Measurements from ENCODE around the gene COX6B2.

Gene COX6B2

DNA sequence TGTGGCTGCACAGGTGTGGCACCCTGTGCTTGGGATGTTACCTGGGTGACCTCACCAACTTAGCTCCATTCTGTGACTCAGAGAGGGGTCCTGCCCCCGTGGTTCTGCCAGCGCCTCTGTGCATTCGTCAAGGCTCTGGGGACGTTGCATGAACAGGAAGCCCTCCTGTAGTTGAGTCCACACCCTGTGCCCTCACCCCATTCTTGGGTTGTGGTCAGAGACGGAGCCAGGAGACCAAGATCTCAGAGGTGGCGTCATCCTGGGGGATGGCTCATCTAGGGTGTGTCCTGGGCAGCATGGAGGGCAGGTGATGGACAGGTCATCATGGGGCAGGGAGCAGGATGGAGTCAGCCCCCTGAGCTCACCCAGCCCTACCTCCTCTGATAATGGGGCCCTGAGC is 2.5 kb downstream of the COX6B2 start (continued):
- TF ChIP-seq, protein P1, sequence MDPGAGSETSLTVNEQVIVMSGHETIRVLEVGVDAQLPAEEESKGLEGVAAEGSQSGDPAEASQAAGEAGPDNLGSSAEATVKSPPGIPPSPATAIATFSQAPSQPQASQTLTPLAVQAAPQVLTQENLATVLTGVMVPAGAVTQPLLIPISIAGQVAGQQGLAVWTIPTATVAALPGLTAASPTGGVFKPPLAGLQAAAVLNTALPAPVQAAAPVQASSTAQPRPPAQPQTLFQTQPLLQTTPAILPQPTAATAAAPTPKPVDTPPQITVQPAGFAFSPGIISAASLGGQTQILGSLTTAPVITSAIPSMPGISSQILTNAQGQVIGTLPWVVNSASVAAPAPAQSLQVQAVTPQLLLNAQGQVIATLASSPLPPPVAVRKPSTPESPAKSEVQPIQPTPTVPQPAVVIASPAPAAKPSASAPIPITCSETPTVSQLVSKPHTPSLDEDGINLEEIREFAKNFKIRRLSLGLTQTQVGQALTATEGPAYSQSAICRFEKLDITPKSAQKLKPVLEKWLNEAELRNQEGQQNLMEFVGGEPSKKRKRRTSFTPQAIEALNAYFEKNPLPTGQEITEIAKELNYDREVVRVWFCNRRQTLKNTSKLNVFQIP (CRISPR knock-in tag; IDR thresholded peaks at IDR 0.05; ENCODE audit: borderline replicate concordance, low read depth): no peak

DNA sequence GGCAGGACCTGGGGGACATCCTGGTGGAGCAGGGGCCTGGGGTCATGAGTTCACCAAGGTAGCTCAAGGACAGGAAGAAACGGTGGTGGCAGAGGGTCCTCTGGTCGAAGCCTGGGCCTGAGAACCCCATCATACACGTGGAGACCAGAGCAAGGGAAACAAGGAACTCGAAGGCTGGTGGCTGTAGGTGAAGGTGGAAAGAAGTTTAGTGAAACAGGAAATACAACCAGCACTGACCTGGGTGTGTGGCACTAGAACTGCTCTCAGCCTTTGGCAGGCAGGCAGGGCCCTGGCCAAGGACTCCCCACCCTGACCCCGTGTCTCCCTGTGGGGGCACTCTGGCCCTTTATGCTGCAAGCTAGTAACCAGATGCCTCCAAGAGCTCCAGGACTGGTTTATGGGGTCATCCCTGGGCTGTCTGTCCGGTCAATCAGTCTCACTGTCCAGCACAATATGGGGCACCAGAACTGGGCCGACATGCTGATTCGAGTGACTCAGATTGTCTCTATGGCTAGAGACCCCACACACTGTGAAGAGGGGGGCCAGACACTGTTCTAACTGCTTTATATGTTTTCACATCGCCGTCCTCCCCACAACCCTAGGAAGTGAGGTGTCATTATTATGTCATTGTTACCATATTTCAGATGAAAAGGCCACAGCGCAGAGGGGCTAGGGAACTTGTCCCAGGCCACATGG is 3.8 kb downstream of the COX6B2 start:
- no peak for ATAC-seq
- no peak for TF ChIP-seq ZFP30 (CRISPR knock-in tag; IDR thresholded peaks at IDR 0.05)

DNA sequence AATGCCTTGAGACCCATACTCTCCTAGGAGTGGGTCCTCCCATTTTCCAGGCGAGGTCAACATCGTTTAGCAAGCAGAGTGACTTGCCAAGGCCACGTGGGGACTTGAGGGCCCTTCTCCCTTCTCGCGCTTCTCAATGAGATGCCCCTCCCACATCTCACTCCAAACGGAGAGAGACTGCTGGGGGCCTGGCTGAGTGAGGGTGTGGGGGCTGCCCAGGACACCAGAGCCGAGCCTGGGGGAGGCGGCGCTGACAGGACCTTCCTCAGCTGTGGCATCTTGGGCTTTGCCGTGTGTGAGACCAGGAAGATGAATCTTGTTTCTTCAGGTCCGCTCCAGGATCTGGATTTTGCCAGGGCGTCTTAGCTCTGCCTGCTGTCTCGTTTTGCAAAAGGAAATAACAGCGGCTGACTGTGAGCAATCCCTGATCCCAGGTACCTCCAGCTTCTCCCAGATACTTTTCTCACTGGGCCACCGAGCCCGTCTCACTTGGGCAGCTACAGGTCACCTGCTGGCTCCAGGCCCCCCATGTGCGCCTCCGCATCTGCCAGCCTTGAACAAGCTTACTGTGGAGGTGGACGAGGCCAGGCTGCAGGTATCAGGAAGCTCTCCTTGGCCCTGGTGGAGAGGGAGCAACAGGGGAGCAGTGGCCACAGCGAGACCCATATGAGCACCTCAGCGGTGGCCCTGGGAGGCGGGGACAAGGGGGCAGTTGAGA is 6.0 kb downstream of the COX6B2 start:
- TF ChIP-seq RARB (CRISPR knock-in tag; IDR thresholded peaks at IDR 0.05) (no peak), OSR1 (CRISPR knock-in tag; IDR thresholded peaks at IDR 0.05) (no peak), ARNTL (CRISPR knock-in tag; IDR thresholded peaks at IDR 0.05; ENCODE audit: borderline replicate concordance, low read depth) (no peak), SNAI2 (CRISPR knock-in tag; IDR thresholded peaks at IDR 0.05) (no peak)
- TF ChIP-seq, protein P2, sequence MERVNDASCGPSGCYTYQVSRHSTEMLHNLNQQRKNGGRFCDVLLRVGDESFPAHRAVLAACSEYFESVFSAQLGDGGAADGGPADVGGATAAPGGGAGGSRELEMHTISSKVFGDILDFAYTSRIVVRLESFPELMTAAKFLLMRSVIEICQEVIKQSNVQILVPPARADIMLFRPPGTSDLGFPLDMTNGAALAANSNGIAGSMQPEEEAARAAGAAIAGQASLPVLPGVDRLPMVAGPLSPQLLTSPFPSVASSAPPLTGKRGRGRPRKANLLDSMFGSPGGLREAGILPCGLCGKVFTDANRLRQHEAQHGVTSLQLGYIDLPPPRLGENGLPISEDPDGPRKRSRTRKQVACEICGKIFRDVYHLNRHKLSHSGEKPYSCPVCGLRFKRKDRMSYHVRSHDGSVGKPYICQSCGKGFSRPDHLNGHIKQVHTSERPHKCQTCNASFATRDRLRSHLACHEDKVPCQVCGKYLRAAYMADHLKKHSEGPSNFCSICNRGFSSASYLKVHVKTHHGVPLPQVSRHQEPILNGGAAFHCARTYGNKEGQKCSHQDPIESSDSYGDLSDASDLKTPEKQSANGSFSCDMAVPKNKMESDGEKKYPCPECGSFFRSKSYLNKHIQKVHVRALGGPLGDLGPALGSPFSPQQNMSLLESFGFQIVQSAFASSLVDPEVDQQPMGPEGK (CRISPR knock-in tag; IDR thresholded peaks at IDR 0.05; ENCODE audit: borderline replicate concordance): no peak
- no peak for ATAC-seq

DNA sequence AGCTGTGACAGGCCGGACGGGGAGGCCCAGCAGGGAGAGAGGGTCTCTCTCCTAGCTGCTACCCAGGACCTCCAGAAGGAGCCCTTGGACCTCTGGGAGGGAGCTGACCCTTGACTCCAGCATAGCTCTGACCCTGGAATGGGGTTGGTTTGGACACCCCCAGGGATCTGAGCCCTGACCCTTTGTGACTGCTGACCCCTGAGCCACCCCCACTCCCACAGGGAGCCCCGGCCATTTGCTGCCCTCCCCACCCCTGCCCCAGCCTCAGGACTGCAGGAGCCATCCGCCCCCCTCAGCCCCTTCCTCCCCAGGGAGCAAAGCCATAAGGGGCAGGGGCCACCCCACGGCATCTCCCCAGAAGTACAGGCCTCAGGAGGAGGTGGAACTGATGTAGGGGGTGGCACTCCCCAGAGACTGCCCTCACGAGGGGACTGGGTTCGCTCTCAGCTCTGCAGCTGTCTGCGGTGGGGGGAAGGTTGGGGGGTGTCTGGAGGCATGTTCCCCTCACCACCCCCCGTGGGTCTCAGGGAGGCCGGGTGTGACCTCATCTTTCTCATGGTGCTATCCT is 7.0 kb downstream of the COX6B2 start:
- TF ChIP-seq SNAI2 (CRISPR knock-in tag; IDR thresholded peaks at IDR 0.05): no peak
- no peak for ATAC-seq

DNA sequence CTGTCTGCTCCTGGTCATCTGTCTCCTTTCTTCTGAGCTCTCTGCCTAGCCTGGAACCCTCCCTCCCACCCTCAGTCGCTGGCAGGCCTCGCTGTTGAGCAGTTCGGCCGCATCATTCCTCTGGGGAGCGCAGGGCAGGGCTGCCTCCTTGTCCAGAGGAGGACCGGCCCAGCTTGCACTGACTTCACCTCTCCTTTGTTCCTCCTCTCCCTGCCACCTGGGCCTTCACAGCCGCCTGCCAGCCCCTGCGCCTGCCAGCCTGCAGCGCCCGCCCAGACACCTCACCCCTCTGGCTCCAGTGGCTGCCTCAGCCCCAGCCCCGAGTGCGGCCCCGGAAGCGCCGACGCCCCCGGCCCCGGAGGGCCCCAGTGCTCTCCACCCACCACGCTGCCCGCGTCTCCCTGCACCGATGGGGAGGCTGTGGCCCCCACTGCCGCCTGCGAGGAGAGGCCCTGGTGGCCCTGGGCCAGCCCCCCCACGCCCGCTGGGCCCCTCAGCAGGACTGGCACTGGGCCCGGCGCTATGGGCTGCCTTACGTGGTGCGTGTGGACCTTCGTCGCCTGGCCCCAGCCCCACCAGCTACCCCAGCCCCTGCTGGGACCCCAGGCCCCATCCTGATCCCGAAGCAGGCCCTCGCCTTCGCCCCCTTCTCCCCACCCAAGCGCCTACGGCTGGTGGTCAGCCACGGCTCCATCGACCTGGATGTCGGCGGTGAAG is 7.6 kb downstream of the COX6B2 start:
- ATAC-seq: no peak
- TF ChIP-seq SNAI2 (CRISPR knock-in tag; IDR thresholded peaks at IDR 0.05) (no peak), ZNF8 (CRISPR knock-in tag; IDR thresholded peaks at IDR 0.05) (no peak), RARB (CRISPR knock-in tag; IDR thresholded peaks at IDR 0.05) (no peak), PPARA (CRISPR knock-in tag; IDR thresholded peaks at IDR 0.05; ENCODE audit: borderline replicate concordance) (no peak), GLIS3 (CRISPR knock-in tag; IDR thresholded peaks at IDR 0.05) (no peak), TOX (CRISPR knock-in tag; IDR thresholded peaks at IDR 0.05; ENCODE audit: borderline replicate concordance) (no peak), ZNF70 (CRISPR knock-in tag; IDR thresholded peaks at IDR 0.05) (no peak)
- TF ChIP-seq, protein P2 (CRISPR knock-in tag; IDR thresholded peaks at IDR 0.05; ENCODE audit: borderline replicate concordance): no peak
- TF ChIP-seq, protein P3, sequence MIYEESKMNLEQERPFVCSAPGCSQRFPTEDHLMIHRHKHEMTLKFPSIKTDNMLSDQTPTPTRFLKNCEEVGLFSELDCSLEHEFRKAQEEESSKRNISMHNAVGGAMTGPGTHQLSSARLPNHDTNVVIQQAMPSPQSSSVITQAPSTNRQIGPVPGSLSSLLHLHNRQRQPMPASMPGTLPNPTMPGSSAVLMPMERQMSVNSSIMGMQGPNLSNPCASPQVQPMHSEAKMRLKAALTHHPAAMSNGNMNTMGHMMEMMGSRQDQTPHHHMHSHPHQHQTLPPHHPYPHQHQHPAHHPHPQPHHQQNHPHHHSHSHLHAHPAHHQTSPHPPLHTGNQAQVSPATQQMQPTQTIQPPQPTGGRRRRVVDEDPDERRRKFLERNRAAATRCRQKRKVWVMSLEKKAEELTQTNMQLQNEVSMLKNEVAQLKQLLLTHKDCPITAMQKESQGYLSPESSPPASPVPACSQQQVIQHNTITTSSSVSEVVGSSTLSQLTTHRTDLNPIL (CRISPR knock-in tag; IDR thresholded peaks at IDR 0.05; ENCODE audit: low read depth): no peak
- TF ChIP-seq, protein P4, sequence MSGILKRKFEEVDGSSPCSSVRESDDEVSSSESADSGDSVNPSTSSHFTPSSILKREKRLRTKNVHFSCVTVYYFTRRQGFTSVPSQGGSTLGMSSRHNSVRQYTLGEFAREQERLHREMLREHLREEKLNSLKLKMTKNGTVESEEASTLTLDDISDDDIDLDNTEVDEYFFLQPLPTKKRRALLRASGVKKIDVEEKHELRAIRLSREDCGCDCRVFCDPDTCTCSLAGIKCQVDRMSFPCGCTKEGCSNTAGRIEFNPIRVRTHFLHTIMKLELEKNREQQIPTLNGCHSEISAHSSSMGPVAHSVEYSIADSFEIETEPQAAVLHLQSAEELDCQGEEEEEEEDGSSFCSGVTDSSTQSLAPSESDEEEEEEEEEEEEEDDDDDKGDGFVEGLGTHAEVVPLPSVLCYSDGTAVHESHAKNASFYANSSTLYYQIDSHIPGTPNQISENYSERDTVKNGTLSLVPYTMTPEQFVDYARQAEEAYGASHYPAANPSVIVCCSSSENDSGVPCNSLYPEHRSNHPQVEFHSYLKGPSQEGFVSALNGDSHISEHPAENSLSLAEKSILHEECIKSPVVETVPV (CRISPR knock-in tag; IDR thresholded peaks at IDR 0.05): no peak
- TF ChIP-seq, protein P1 (CRISPR knock-in tag; IDR thresholded peaks at IDR 0.05; ENCODE audit: borderline replicate concordance, low read depth): no peak

Measured in SK-N-SH treated with all-trans-retinoic acid at 6 μM for 48 hours (cell line).